ENCODE data around the gene SFN. TPM values are rescaled to one million over a fixed set of nuclear protein-coding genes. Genes with fewer than 3 reads are reported as not detected.

SFN gene
- total RNA-seq, 4 donors from 2014 or later = 755 to 1,044 (median 948) TPM

- intact Hi-C loops (cut with DNase I; ENCODE audit: low total_unique reads) = no loop called here
- H3K4me3 ChIP-seq (ENCODE audit: low read depth, poor library complexity, severe bottlenecking) = no peak overlapping the region
- no peak for TF ChIP-seq CTCF (IDR thresholded peaks at IDR 0.05)
- 80 to 81% methylated on average over 3 of the region's 3 CpGs for WGBS, 2 donors
- DNase-seq (ENCODE audit: low spot score in 2 of 2) = no peak
Observed at GRCh38 chr1:26909951-26910342, 47.0 kb downstream of the SFN start.

DNA sequence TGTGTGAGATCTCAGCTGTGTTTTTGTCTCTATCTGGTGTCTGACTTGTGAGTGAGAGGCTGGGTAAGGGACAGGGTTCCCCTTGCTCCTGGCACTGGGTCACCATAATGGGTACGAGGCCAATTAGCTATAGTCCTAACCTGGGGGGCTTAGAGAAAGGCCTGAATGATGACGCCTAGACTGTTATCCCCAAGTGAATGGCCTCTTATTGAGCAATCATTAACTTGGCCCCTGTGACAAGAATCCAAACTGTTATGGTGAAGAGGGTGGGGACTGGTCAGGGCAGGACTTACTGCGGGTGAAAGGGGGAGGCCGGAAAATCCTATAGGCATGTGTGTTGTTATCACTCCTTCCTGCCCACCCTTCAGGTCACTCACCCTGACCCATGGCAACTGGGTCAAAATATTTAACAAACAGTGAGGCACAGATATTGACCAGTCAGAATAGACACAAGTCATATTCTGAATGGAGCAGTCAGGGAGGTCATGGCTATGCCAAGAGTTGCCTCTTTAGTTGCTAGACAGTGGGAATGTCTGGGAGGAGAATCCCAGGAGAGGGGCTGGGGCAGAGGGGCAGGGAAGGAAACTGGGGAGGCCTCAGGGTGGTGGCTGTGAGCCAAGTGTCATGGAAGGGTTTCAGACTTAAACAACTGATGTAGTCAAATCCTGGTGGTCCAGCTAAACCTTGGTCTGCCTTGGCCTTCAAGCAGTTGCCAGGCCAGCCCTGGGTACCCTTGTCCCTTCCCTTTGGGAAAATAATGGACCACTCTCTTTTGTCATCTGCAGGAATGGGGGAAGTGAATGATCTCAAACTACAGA, 47.6 kb downstream of the SFN start:
- H3K4me3 ChIP-seq (ENCODE audit: low read depth, poor library complexity, severe bottlenecking) = no peak overlapping the region
- 83 to 84% methylated on average over 4 of the region's 4 CpGs for WGBS, 2 donors
- TF ChIP-seq POLR2A (IDR thresholded peaks at IDR 0.05) = no peak
- peak in 1 of 3 donors; percentile 8 for TF ChIP-seq CTCF (IDR thresholded peaks at IDR 0.05)
- intact Hi-C loops (cut with DNase I; ENCODE audit: low total_unique reads) = no loop called here
- no peak for DNase-seq (ENCODE audit: low spot score in 2 of 2)

- DNase-seq (ENCODE audit: low spot score in 2 of 2) = no peak
- no peak overlapping the region for H3K4me3 ChIP-seq (ENCODE audit: low read depth, poor library complexity, severe bottlenecking)
- WGBS, 2 donors = 89 to 93% methylated on average over 8 of the region's 8 CpGs
- intact Hi-C loops (cut with DNase I; ENCODE audit: low total_unique reads) = no loop called here
- TF ChIP-seq POLR2A (IDR thresholded peaks at IDR 0.05) (no peak), CTCF (IDR thresholded peaks at IDR 0.05) (no peak)
Observed at GRCh38 chr1:26911399-26912146, 48.6 kb downstream of the SFN start.

- no peak for DNase-seq (ENCODE audit: low spot score in 2 of 2)
- TF ChIP-seq POLR2A (IDR thresholded peaks at IDR 0.05) = no peak
- no peak for TF ChIP-seq CTCF (IDR thresholded peaks at IDR 0.05)
- no peak overlapping the region for H3K4me3 ChIP-seq (ENCODE audit: low read depth, poor library complexity, severe bottlenecking)
- WGBS, 2 donors = 50 to 76% methylated on average over 2 of the region's 2 CpGs
- intact Hi-C loops (cut with DNase I; ENCODE audit: low total_unique reads) = no loop called here
Observed at GRCh38 chr1:26912147-26912490, 49.2 kb downstream of the SFN start.

DNA sequence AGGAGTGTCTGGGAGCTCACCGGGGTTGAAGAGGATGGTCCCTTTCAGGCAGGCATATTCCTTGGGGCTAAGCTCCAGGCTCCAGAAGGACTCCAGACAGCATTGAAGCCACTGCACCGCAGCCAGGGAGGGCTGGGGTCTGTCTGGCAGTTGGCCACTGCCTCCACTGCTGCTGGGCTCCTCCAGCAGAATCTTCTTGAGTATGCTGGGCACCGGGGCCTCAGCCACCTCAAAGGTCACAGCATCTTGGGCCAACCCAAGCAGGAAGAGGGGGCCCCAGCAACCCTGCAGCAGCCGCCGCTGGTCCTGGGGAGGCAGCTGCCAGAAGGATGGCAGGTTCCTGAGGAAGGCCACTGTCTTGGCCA, 50.4 kb downstream of the SFN start:
- intact Hi-C loops (cut with DNase I; ENCODE audit: low total_unique reads) = no loop called here
- 68 to 78% methylated on average over 3 to 5 of the region's 5 CpGs for WGBS, 2 donors
- H3K4me3 ChIP-seq (ENCODE audit: low read depth, poor library complexity, severe bottlenecking) = no peak overlapping the region
- TF ChIP-seq POLR2A (IDR thresholded peaks at IDR 0.05) (no peak), CTCF (IDR thresholded peaks at IDR 0.05) (no peak)
- no peak for DNase-seq (ENCODE audit: low spot score in 2 of 2)

Other genes starting within 250 kb of the SFN start
- gene ARID1A, start 167.1 kb upstream of the SFN start, total RNA-seq = 10 to 100 TPM; 53.3 to 77.2 (median 54.9) TPM
- 10 to 100 TPM; 18.2 to 39.3 (median 27.1) TPM for gene PIGV, start 75.2 kb upstream of the SFN start, total RNA-seq
- 10 to 100 TPM; 14.1 to 28.4 (median 18.8) TPM for gene ZDHHC18, start 36.5 kb upstream of the SFN start, total RNA-seq
- gene GPN2, start 27.1 kb downstream of the SFN start, total RNA-seq = 10 to 100 TPM; 12.3 to 24.5 (median 16.4) TPM
- 10 to 100 TPM in 3 of 4 donors, 1 to 10 TPM in 1; 9.7 to 23.5 (median 13.0) TPM for gene GPATCH3, start 37.3 kb downstream of the SFN start, total RNA-seq
- gene NR0B2, start 50.8 kb downstream of the SFN start, total RNA-seq = not detected
- gene NUDC, start 58.6 kb downstream of the SFN start, total RNA-seq = 10 to 100 TPM; 37.0 to 50.4 (median 39.7) TPM
- 10 to 100 TPM; 34.0 to 45.8 (median 36.2) TPM for gene KDF1, start 97.3 kb downstream of the SFN start, total RNA-seq
- gene TRNP1, start 130.5 kb downstream of the SFN start, total RNA-seq = 10 to 100 TPM; 14.9 to 29.4 (median 20.2) TPM
- 100 to 1,000 TPM; 139 to 243 (median 239) TPM for gene TENT5B, start 149.7 kb downstream of the SFN start, total RNA-seq

Measured in lower leg skin (tissue), 4 donors.